Stimulated activated CD8-positive, alpha-beta memory T cell treated with anti-CD3 and anti-CD28 coated beads, Interleukin-12 subunit alpha, Interleukin-12 subunit beta, amount 100 ng/mL, for 24 hours (primary cell): ENCODE measurements around the gene SLC30A4.
A peak's percentile ranks its signal among the peaks of the same experiment; 100 is the strongest.

Experiments used
- DNase-seq: peaks from one replicate; pipeline ENCODE4 v3.0.0-alpha.2; 2020; ENCODE audit errors: extremely low read depth

SLC30A4 gene

GRCh38 chr15:45451265-45451664 lies 71.3 kb downstream of the SLC30A4 start:
- no peak for DNase-seq

DNA sequence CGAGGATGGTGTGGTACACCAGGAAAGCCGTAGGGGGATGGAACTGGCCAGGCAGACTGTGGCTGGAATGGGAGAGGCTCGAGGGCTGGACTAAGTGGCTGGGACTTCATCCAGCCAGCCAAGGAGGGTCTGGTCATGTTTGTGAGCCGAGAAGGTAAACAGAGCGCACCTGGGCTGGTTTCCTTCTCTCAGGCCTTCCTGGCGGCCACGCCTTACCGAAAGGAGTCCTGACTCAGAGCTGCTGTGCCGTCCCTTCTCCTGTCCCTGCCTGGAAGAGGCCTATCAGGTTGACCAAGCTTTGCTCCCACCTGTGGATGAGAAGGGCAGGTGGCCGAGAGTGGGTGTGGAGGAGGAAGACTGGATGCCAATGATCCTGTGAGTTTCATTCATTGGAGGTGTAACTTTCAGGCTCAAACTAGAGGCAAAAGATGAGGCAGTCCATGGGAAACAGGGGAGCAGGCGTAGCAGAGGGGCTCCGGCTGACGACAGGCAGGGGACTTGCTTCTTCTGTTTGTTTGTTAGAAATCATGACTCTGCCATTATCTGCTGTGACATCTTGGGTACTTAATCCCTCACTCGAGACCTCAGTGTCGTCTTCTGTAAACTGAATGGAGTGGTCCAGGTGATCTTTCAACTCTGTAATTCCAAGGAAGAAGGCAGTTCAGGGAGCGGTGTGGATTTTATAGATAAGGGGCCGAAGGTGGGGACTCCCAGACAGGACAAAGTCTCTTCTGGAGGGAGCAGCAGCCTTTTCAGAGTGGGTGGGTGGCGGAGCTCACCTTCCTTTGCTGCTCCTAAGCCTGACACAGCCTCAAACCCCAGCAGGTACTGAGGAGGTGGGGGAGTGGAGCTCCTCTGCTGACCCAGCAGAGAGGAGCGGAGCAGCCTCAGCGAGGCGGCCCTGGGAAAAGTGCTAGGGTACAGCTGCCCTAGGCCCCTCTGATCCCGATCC lies 72.4 kb downstream of the SLC30A4 start:
- no peak for DNase-seq

DNA sequence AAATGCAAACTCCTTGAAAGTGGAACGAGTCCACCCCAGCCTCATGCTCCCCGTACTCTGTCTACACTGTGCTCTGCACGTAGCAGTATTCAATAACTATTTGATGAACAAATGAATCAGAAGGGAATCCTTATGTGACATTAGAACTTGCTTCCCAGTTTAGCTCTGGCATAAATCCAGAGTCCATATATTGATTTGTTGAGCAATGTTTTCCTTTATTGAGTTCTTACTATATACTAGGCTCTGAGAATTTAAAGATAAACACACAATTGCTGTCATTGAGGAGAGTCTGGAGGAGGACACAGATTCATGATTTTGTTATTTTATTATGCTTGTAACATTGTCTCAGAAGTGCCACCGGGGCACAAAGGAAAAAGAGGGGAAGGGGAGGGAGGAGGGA lies 73.2 kb downstream of the SLC30A4 start:
- DNase-seq, result no peak

GRCh38 chr15:45448066-45448915 lies 74.3 kb downstream of the SLC30A4 start:
- DNase-seq, result no peak

DNA sequence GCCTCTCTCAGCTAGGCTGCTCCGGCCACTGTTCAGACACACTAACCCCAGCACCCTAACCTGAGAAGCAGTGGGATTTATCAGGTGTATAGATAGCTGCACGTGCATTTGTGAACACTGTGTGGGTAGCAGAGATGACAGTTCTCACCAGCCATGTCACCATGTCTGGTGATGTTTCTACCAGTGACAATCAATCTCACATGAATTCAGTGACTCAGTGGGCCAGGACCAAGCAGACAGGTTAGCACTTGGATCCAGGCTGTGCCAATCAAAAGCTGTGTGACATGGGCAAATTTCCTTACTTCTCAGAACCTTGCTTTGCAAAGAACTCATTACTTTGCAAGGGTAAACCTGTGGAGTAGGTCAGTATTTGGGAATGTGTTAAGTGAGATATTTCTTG lies 78.9 kb downstream of the SLC30A4 start:
- DNase-seq, result no peak

- DNase-seq, result no peak
These were observed 79.9 kb downstream of the SLC30A4 start for GRCh38 chr15:45442507-45443135.

DNA sequence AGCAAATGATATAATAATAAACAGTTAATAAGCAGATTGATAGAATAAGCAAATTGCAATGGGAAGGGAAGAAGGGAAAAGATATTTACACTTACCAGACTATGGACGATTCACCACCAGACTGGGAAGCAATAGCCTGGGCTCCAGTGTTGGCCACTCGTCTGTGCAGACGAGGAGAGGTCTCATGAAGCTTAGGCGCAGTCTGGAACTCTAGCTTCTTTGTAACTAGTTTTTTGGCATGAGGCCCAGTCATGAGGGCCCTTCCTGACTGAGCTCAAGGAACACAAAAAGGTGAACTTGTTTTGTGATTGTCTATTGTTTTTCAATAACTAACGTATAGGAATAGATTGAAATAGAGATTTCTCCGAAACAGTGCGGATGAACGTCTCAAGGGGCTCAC lies 80.9 kb downstream of the SLC30A4 start:
- DNase-seq, result no peak

DNA sequence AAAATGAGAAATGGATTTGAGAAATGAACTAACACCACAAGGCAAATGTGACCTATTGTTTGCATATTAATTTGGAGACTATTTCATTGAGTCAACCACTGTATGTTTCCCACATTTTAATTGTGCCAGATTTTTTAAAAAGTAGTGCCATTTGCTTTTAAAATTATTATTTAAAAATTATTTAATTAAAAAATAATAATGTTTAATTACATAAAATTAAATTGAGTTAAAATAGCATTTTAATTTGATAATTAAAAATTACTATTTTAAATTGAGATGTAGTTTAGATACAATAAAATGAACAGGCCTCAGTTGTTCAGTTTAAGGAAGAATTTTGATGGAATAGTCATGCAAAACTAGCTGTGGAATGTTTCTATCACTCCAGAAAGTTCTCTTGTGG lies 81.5 kb downstream of the SLC30A4 start:
- no peak for DNase-seq

DNA sequence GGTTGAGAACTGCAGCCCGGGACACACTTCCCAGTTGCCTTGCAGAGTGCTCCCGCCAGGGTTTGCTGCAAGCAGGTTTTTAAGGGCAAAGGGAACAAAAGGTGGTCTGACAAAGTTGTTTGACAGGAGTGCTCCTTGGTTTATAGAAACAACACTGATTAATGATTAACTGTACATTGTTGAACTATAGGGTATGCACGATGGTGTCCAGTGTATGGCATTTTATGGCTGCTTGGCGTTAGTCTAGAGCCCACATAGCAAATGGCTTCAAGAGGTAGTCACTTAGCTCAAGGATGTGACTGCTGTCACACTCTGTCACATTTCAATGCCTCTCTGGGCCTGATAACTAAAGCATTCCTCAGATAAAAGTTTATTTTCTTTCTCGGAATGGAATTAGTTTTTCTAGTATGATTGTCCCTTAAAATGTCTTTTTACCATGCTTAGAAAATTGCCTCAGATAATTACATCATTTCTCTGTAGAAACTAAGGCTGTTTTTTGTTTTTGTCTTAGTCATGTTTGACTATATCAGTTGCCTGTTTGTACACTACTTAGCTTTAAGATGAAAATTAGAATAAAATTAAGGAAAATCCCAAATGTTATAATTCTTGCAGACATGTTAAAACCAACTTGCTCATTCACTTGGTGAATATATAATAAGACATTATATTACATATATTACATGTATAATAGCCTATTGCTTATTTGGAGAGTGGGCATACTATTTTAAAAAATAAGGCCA lies 82.9 kb downstream of the SLC30A4 start:
- no peak for DNase-seq

GRCh38 chr15:45435124-45435903 lies 87.2 kb downstream of the SLC30A4 start:
- no peak for DNase-seq

DNA sequence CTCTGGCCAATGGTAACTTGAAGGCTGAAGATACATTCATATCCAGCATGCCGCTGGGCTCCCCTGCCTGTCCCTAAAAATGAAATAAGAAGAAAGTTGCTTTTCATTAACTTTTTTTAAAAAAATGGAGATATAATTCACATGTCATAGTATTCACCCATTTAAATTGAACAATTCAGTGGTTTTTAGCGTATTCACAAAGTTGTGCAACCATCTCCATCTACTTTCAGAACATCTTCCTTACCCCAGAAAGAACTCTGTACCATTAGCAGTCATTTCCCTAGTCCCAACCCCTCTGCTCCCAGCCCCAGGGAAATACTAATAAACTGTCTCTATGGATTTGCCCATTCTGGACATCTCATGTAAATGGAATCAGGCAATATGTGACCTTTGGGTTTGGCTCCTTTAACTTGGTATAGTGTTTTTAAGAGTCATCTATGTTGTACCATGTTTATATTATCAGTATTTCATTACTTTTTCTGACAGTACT lies 88.4 kb downstream of the SLC30A4 start:
- DNase-seq, result no peak

GRCh38 chr15:45431511-45431910 lies 91.0 kb downstream of the SLC30A4 start:
- DNase-seq, result no peak

GRCh38 chr15:45429941-45430792 lies 92.4 kb downstream of the SLC30A4 start:
- peak; percentile 61 for DNase-seq
